IMR-90 (cell line): ENCODE measurements around the gene CEP72. TPM values are rescaled to one million over a fixed set of nuclear protein-coding genes. Genes with fewer than 3 reads are reported as not detected.
A peak's percentile ranks its signal among the peaks of the same experiment; 100 is the strongest.

ENCODE experiments used
- ATAC-seq: fragments of 200-7000 bp; cut with Tn5 transposase; 2 replicates; pipeline ENCODE4 v1.9.1; 2020; ENCODE audit warnings: low read depth, mild to moderate bottlenecking, moderate library complexity
- BruUV-seq: library from RNA; stranded (reverse); fragments of 400-500 nt; replicated peaks from 2 replicates; lab custom pipeline; 2021; lab: Mats Ljungman, UMichigan
- CTCF ChIA-PET: fragments of 300-600 bp; formaldehyde crosslinking; extraction: SDS; loops from one replicate; lab custom pipeline; 2021; ENCODE audit warnings: antibody characterized with exemption; lab: Yijun Ruan, JAX
- POLR2A ChIA-PET: fragments of 300-600 bp; sonication (Branson Sonifier 250); formaldehyde crosslinking; loops from one replicate; lab custom pipeline; 2022; ENCODE audit warnings: antibody characterized with exemption; ENCODE audit not compliant: unreplicated experiment; lab: Charles Lee
- DNase-seq: peaks from one replicate; pipeline ENCODE4 v3.0.0; 2013
- H2AFZ ChIP-seq: replicated peaks from 2 replicates; pipeline ENCODE3; 2013; ENCODE audit warnings: low read length, mild to moderate bottlenecking; ENCODE audit not compliant: poor library complexity
- H2AK5ac ChIP-seq: 2 replicates; pipeline ENCODE4 v1.6.1; 2013; ENCODE audit warnings: low read depth, low read length, inconsistent platforms
- H2AK9ac ChIP-seq: replicated peaks from 2 replicates; pipeline ENCODE3; 2013; ENCODE audit warnings: mild to moderate bottlenecking, low read depth, low read length, moderate library complexity; ENCODE audit not compliant: poor library complexity
- H2BK120ac ChIP-seq: 2 replicates; pipeline ENCODE4 v1.6.1; 2013; ENCODE audit warnings: low read depth, low read length, inconsistent platforms
- H2BK15ac ChIP-seq: 3 replicates; pipeline ENCODE4 v1.6.1; 2013; ENCODE audit warnings: low read depth, low read length, inconsistent platforms
- H2BK20ac ChIP-seq: 2 replicates; pipeline ENCODE4 v1.6.1; 2013; ENCODE audit warnings: low read depth, mild to moderate bottlenecking, inconsistent platforms, low read length, moderate library complexity
- H2BK5ac ChIP-seq: 2 replicates; pipeline ENCODE4 v1.6.1; 2013; ENCODE audit warnings: mild to moderate bottlenecking, low read depth, low read length, inconsistent platforms; ENCODE audit not compliant: poor library complexity, severe bottlenecking
- H3K14ac ChIP-seq: replicated peaks from 2 replicates; pipeline ENCODE4 v1.6.1; 2013; ENCODE audit warnings: low read depth, low read length, inconsistent platforms
- H3K18ac ChIP-seq: 2 replicates; pipeline ENCODE4 v1.6.1; 2013; ENCODE audit warnings: low read depth, low read length, control low read depth
- H3K23ac ChIP-seq: 2 replicates; pipeline ENCODE4 v1.6.1; 2013; ENCODE audit warnings: low read depth, low read length, inconsistent platforms
- H3K27ac ChIP-seq: 2 replicates; pipeline ENCODE4 v1.5.1; 2013; ENCODE audit warnings: mild to moderate bottlenecking, control low read depth, low read length; ENCODE audit not compliant: insufficient read depth
- H3K27me3 ChIP-seq: 2 replicates; pipeline ENCODE4 v1.6.1; 2013; ENCODE audit warnings: low read length; ENCODE audit not compliant: control insufficient read depth, insufficient read depth
- H3K36me3 ChIP-seq: 2 replicates; pipeline ENCODE4 v1.6.1; 2013; ENCODE audit warnings: low read length, mixed read lengths; ENCODE audit not compliant: control insufficient read depth, insufficient read depth
- H3K4ac ChIP-seq: 2 replicates; pipeline ENCODE4 v1.6.1; 2013; ENCODE audit warnings: low read depth, low read length, inconsistent platforms
- H3K4me1 ChIP-seq: 2 replicates; pipeline ENCODE4 v1.6.1; 2013; ENCODE audit warnings: low read length, mixed read lengths; ENCODE audit not compliant: control insufficient read depth, insufficient read depth
- H3K4me2 ChIP-seq: 2 replicates; pipeline ENCODE4 v1.6.1; 2013; ENCODE audit warnings: low read depth, mild to moderate bottlenecking, control low read depth, low read length, moderate library complexity
- H3K4me3 ChIP-seq: 2 replicates; pipeline ENCODE4 v1.5.1; 2013; ENCODE audit warnings: low read depth, mild to moderate bottlenecking, control low read depth, low read length, moderate library complexity; ENCODE audit not compliant: insufficient read depth
- H3K56ac ChIP-seq: 2 replicates; pipeline ENCODE4 v1.6.1; 2013; ENCODE audit warnings: low read length, inconsistent platforms; ENCODE audit not compliant: insufficient read depth; ENCODE audit errors: extremely low read depth
- H3K79me1 ChIP-seq, 2 experiments: 2 replicates each; pipeline ENCODE4 v1.6.1; 2013; ENCODE audit warnings: low read length in 2 of 2, inconsistent platforms in 1 of 2, low read depth in 1 of 2
- H3K9ac ChIP-seq: 2 replicates; pipeline ENCODE4 v1.6.1; 2013; ENCODE audit warnings: low read depth, low read length, control low read depth
- H3K9me1 ChIP-seq: 2 replicates; pipeline ENCODE4 v1.6.1; 2013; ENCODE audit warnings: low read length, inconsistent platforms; ENCODE audit not compliant: insufficient read depth
- H3K9me3 ChIP-seq: 2 replicates; pipeline ENCODE4 v1.6.1; 2013; ENCODE audit warnings: low read length; ENCODE audit not compliant: control insufficient read depth, insufficient read depth
- H4K20me1 ChIP-seq: 2 replicates; pipeline ENCODE4 v1.6.1; 2013; ENCODE audit warnings: low read length, inconsistent platforms; ENCODE audit not compliant: insufficient read depth
- H4K5ac ChIP-seq: 2 replicates; pipeline ENCODE4 v1.6.1; 2013; ENCODE audit warnings: mild to moderate bottlenecking, low read depth, low read length, control low read depth
- H4K8ac ChIP-seq, 2 experiments: 2 replicates each; pipeline ENCODE4 v1.6.1; 2013; ENCODE audit warnings: low read depth in 2 of 2, low read length in 2 of 2, control low read depth in 1 of 2, inconsistent platforms in 1 of 2
- H4K91ac ChIP-seq: 2 replicates; pipeline ENCODE4 v1.6.1; 2013; ENCODE audit warnings: low read depth, low read length, inconsistent platforms; ENCODE audit not compliant: insufficient read depth
- BHLHE40 ChIP-seq: fragments of 150-350 bp; IDR thresholded peaks from 2 replicates; pipeline ENCODE4 v1.6.1; 2016; ENCODE audit warnings: mild to moderate bottlenecking, low read depth, low read length
- CTCF ChIP-seq: conservative IDR thresholded peaks from 2 replicates; pipeline ENCODE4 v1.5.1; 2012; ENCODE audit warnings: mild to moderate bottlenecking, low read depth, low read length, improper control_type of control experiment
- FOS ChIP-seq: fragments of 150-350 bp; IDR thresholded peaks from 2 replicates; pipeline ENCODE4 v1.6.1; 2016; ENCODE audit warnings: low read depth, low read length
- NFE2L2 ChIP-seq: fragments of 150-350 bp; IDR thresholded peaks from 2 replicates; pipeline ENCODE4 v1.6.1; 2016; ENCODE audit warnings: low read depth, mild to moderate bottlenecking, low read length
- RAD21 ChIP-seq: IDR thresholded peaks from 2 replicates; pipeline ENCODE4 v1.6.1; 2012; ENCODE audit warnings: low read length, improper control_type of control experiment
- RFX5 ChIP-seq: IDR thresholded peaks from 2 replicates; pipeline ENCODE4 v1.8.0; 2012; ENCODE audit warnings: low read depth, mild to moderate bottlenecking, low read length, moderate library complexity
- SMC3 ChIP-seq: fragments of 150-350 bp; IDR thresholded peaks from 2 replicates; pipeline ENCODE4 v1.6.1; 2016; ENCODE audit warnings: low read depth, mild to moderate bottlenecking, antibody characterized with exemption, low read length, moderate library complexity
- USF2 ChIP-seq: fragments of 150-350 bp; IDR thresholded peaks from 2 replicates; pipeline ENCODE4 v1.6.1; 2017; ENCODE audit warnings: mild to moderate bottlenecking, antibody characterized with exemption, low read length, low read depth
- WGBS, 2 experiments: methylation state at CpG; one replicate each; pipeline versions ENCODE4 v1.1.5 to v1.1.7; 2013; ENCODE audit warnings: missing lambda C conversion rate in 2 of 2; ENCODE audit not compliant: insufficient read length in 1 of 2; ENCODE audit errors: extremely low coverage in 2 of 2; 5-methylcytosine and 5-hydroxymethylcytosine counted together
- dilution Hi-C: fragments of 300-500 bp; cut with HindIII; formaldehyde crosslinking; loops from one replicate; pipeline ENCODE4 v1.14.3; 2018; ENCODE audit warnings: low sequenced_read_pairs; ENCODE audit not compliant: unreplicated experiment
- in situ Hi-C: fragments of 300-500 bp; cut with MboI; formaldehyde crosslinking; loops from 3 replicates; pipeline ENCODE4 v1.14.3; 2019; ENCODE audit warnings: low sequenced_read_pairs, inconsistent platforms, mixed read lengths
- intact Hi-C: fragments of 100-400 bp; cut with micrococcal nuclease; formaldehyde crosslinking; loops from 2 replicates; pipeline ENCODE4 v1.10.0; 2022
- polyA plus RNA-seq, 3 experiments: library from polyadenylated mRNA; depleted of rRNA; stranded (reverse); fragments of >200 nt; gene quantifications; 2 replicates each; pipeline ENCODE4 v1.2.3, GENCODE V29; 2012; ENCODE audit warnings: low replicate concordance in 1 of 3
- total RNA-seq: library from RNA; depleted of rRNA; stranded (reverse); fragments of >200 nt; gene quantifications from 2 replicates; pipeline ENCODE4 v1.2.3, GENCODE V29; 2012

The CEP72 gene
- total and polyA plus RNA-seq, 2 of the 4 experiments (the other 2 are of a cell fraction) = 2.9 to 4.3 TPM

GRCh38 chr5:669111-669841 is 57.1 kb downstream of the CEP72 start:
- no peak overlapping the region for H4K5ac ChIP-seq
- intact Hi-C loops = no loop called here
- no peak overlapping the region for H2BK15ac ChIP-seq
- dilution Hi-C loops = no loop called here
- in situ Hi-C loops = no loop called here
- no peaks in the 10 kb centered on the region for H4K20me1 ChIP-seq
- no peak overlapping the region for H4K91ac ChIP-seq
- no peaks in the 10 kb centered on the region for H3K9me3 ChIP-seq
- no peak overlapping the region for H3K4me2 ChIP-seq
- H3K23ac ChIP-seq = no peak overlapping the region
- H3K14ac ChIP-seq = no peak overlapping the region
- H3K27ac ChIP-seq = no peak overlapping the region
- TF ChIP-seq RFX5 (no peak), SMC3 (peak; percentile 26; the same call in 1 of the 2 replicates), BHLHE40 (no peak), USF2 (no peak), NFE2L2 (no peak), FOS (no peak), CTCF (peak; percentile 44), RAD21 (no peak)
- no peak overlapping the region for H2AK9ac ChIP-seq
- DNase-seq = no peak
- no peak for ATAC-seq
- ChIA-PET CTCF (interaction anchor here (1.0 to 1.4 kb wide), 2 partner anchors 221 to 234 kb away, joined by 3 read pairs; no protein-coding TSS in a partner anchor), POLR2A (no interaction called here)
- H4K8ac ChIP-seq = no peak overlapping the region
- no peaks in the 10 kb centered on the region for H3K79me1 ChIP-seq
- WGBS, 2 experiments = 48% methylated on average over 7 of the region's 40 CpGs; no CpG with 5 or more reads in 1 of the 2 experiments
- H3K4ac ChIP-seq = no peak overlapping the region
- BruUV-seq = no TSS peak
- H3K9me1 ChIP-seq = no peaks in the 10 kb centered on the region
- no peak overlapping the region for H3K4me3 ChIP-seq
- no peaks in the 10 kb centered on the region; the same call in 1 of the 2 replicates for H3K4me1 ChIP-seq
- H3K36me3 ChIP-seq = no peaks in the 10 kb centered on the region; the same call in 1 of the 2 replicates
- no peak overlapping the region for H3K9ac ChIP-seq
- peaks cover 12% of the 10 kb centered on the region; the same call in 1 of the 2 replicates for H3K27me3 ChIP-seq
- H2BK120ac ChIP-seq = no peak overlapping the region
- no peak overlapping the region for H3K18ac ChIP-seq
- H2AFZ ChIP-seq = no peak overlapping the region
- H2AK5ac ChIP-seq = no peak overlapping the region
- no peak overlapping the region for H2BK20ac ChIP-seq
- H3K56ac ChIP-seq = no peak overlapping the region
- no peak overlapping the region for H2BK5ac ChIP-seq
